ENCODE data around the gene LAMC2. TPM values are rescaled to one million over a fixed set of nuclear protein-coding genes. Genes with fewer than 3 reads are reported as not detected.

Gene LAMC2
- total RNA-seq, 1 donor from 2014 or later = 0.36 TPM

GRCh38 chr1:183178545-183178944, 7.5 kb upstream of the LAMC2 start:
- Mint-ChIP-seq H3K9me3 (no peaks in the 10 kb centered on the region), H3K4me3 (no peak overlapping the region), H3K4me1 (peaks cover 5% of the 10 kb centered on the region), H3K27ac (no peak overlapping the region), H3K36me3 (no peaks in the 10 kb centered on the region), H3K27me3 (ENCODE audit: insufficient read depth, low read depth) (no peaks in the 10 kb centered on the region)
- H3F3A ChIP-seq (ENCODE audit: low read depth) = no peaks in the 10 kb centered on the region
- no peaks in the 10 kb centered on the region for H3K36me3 ChIP-seq
- no peak overlapping the region for H3K4me3 ChIP-seq
- TF ChIP-seq CTCF (IDR thresholded peaks at IDR 0.05) (no peak), EZH2 (IDR thresholded peaks at IDR 0.05) (no peak), EZH2phosphoT487 (IDR thresholded peaks at IDR 0.05) (no peak)
- no peaks in the 10 kb centered on the region for H3K79me2 ChIP-seq (ENCODE audit: low read depth)
- H3K4me1 ChIP-seq = no peaks in the 10 kb centered on the region
- no peak for DNase-seq (ENCODE audit: low spot score)
- no peak overlapping the region for H3K4me2 ChIP-seq
- no peaks in the 10 kb centered on the region for H3K9me3 ChIP-seq (ENCODE audit: low read depth)
- H4K20me1 ChIP-seq (ENCODE audit: low read depth) = no peaks in the 10 kb centered on the region
- H3K27me3 ChIP-seq = no peaks in the 10 kb centered on the region
- no peak overlapping the region for H3K27ac ChIP-seq
- no peak overlapping the region for H2AFZ ChIP-seq (replicated peaks)
- H3K9ac ChIP-seq = no peak overlapping the region

DNA sequence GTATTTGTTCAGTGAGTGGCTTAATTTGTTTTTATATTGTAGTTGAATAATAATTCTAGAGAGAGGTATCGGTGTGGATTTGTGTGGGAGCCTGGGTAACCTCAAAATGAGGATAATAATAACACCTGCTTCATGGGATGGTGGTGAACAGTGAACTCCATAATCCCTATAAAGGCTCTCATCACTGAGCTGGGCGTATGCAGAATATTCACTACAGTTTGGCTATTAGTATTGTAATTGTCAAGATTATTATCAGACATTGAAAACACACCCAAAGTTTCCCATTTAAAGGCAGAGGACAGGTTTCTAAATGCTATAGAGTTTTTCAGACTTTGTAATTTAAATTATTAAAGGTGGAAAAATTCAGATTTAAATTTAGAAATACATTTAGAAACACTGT, 7.0 kb upstream of the LAMC2 start:
- no peaks in the 10 kb centered on the region for H3K36me3 Mint-ChIP-seq
- no peak for DNase-seq (ENCODE audit: low spot score)
- Histone ChIP-seq H3K79me2 (ENCODE audit: low read depth) (no peaks in the 10 kb centered on the region), H2AFZ (replicated peaks) (no peak overlapping the region), H3K27me3 (peaks cover under 1% of the 10 kb centered on the region), H3K36me3 (no peaks in the 10 kb centered on the region), H3K9me3 (ENCODE audit: low read depth) (no peaks in the 10 kb centered on the region), H3K9ac (no peak overlapping the region), H3F3A (ENCODE audit: low read depth) (no peaks in the 10 kb centered on the region), H4K20me1 (ENCODE audit: low read depth) (no peaks in the 10 kb centered on the region), H3K4me3 (no peak overlapping the region), H3K27ac (no peak overlapping the region), H3K4me2 (no peak overlapping the region), H3K4me1 (no peaks in the 10 kb centered on the region)
- no peaks in the 10 kb centered on the region for H3K27me3 Mint-ChIP-seq (ENCODE audit: insufficient read depth, low read depth)
- no peak overlapping the region for H3K4me3 Mint-ChIP-seq
- H3K27ac Mint-ChIP-seq = no peak overlapping the region
- TF ChIP-seq EZH2phosphoT487 (IDR thresholded peaks at IDR 0.05) (no peak), CTCF (IDR thresholded peaks at IDR 0.05) (no peak), EZH2 (IDR thresholded peaks at IDR 0.05) (no peak)
- H3K9me3 Mint-ChIP-seq = no peaks in the 10 kb centered on the region
- peaks cover 5% of the 10 kb centered on the region for H3K4me1 Mint-ChIP-seq

- Histone ChIP-seq H3K27me3 (peaks cover 12% of the 10 kb centered on the region), H3K4me1 (no peaks in the 10 kb centered on the region), H3F3A (ENCODE audit: low read depth) (no peaks in the 10 kb centered on the region), H3K9me3 (ENCODE audit: low read depth) (no peaks in the 10 kb centered on the region), H3K4me3 (no peak overlapping the region), H4K20me1 (ENCODE audit: low read depth) (no peaks in the 10 kb centered on the region), H3K9ac (no peak overlapping the region), H3K4me2 (no peak overlapping the region), H2AFZ (replicated peaks) (no peak overlapping the region), H3K36me3 (no peaks in the 10 kb centered on the region), H3K79me2 (ENCODE audit: low read depth) (no peaks in the 10 kb centered on the region), H3K27ac (no peak overlapping the region)
- no peak for DNase-seq (ENCODE audit: low spot score)
- Mint-ChIP-seq H3K36me3 (no peaks in the 10 kb centered on the region), H3K27ac (no peak overlapping the region), H3K27me3 (ENCODE audit: insufficient read depth, low read depth) (no peaks in the 10 kb centered on the region), H3K4me3 (no peak overlapping the region), H3K9me3 (no peaks in the 10 kb centered on the region), H3K4me1 (peaks cover 5% of the 10 kb centered on the region)
- no peak for TF ChIP-seq EZH2 (IDR thresholded peaks at IDR 0.05)
Measured at GRCh38 chr1:183180218-183180617, 5.8 kb upstream of the LAMC2 start.

GRCh38 chr1:183180634-183181056, 5.4 kb upstream of the LAMC2 start:
- Mint-ChIP-seq H3K27ac (no peak overlapping the region), H3K27me3 (ENCODE audit: insufficient read depth, low read depth) (peaks cover 3% of the 10 kb centered on the region), H3K36me3 (no peaks in the 10 kb centered on the region), H3K9me3 (no peaks in the 10 kb centered on the region), H3K4me1 (peaks cover 5% of the 10 kb centered on the region), H3K4me3 (no peak overlapping the region)
- peaks cover 16% of the 10 kb centered on the region for H3K27me3 ChIP-seq
- no peaks in the 10 kb centered on the region for H3F3A ChIP-seq (ENCODE audit: low read depth)
- H3K4me3 ChIP-seq = no peak overlapping the region
- H3K9me3 ChIP-seq (ENCODE audit: low read depth) = no peaks in the 10 kb centered on the region
- H3K27ac ChIP-seq = no peak overlapping the region
- no peak for DNase-seq (ENCODE audit: low spot score)
- no peaks in the 10 kb centered on the region for H3K4me1 ChIP-seq
- TF ChIP-seq EZH2phosphoT487 (IDR thresholded peaks at IDR 0.05) (no peak), EZH2 (IDR thresholded peaks at IDR 0.05) (no peak), CTCF (IDR thresholded peaks at IDR 0.05) (no peak)
- H4K20me1 ChIP-seq (ENCODE audit: low read depth) = no peaks in the 10 kb centered on the region
- no peak overlapping the region for H2AFZ ChIP-seq (replicated peaks)
- H3K36me3 ChIP-seq = no peaks in the 10 kb centered on the region
- no peaks in the 10 kb centered on the region for H3K79me2 ChIP-seq (ENCODE audit: low read depth)
- H3K4me2 ChIP-seq = no peak overlapping the region
- H3K9ac ChIP-seq = no peak overlapping the region

Data from neural progenitor cell (in vitro differentiated cells).